Common myeloid progenitor, CD34-positive (primary cell): ENCODE measurements around the gene ATP11A.
"Not testable (repeated sequence)": the region's sequence is repeated elsewhere in the genome, so short reads cannot be mapped to it uniquely, and the experiment has no call there.

Source experiments
- CTCF ChIA-PET: fragments of 350-600 bp; sonication (Branson Sonifier 250); formaldehyde crosslinking; loops from one replicate; lab custom pipeline; 2021; ENCODE audit warnings: antibody characterized with exemption; lab: Charles Lee
- POLR2A ChIA-PET: fragments of 350-600 bp; sonication (Branson Sonifier 250); formaldehyde crosslinking; loops from one replicate; lab custom pipeline; 2021; ENCODE audit warnings: antibody characterized with exemption; lab: Charles Lee
- DNase-seq, 3 donors: peaks; one replicate each; pipeline versions ENCODE4 v3.0.0 to v3.0.0-alpha.2; 2013
- H3K27ac ChIP-seq, 2 experiments: 1 replicate in 1 of 2; 2 replicates in 1 of 2; pipeline ENCODE4 v1.7.0; 2013; ENCODE audit warnings: inconsistent platforms in 2 of 2, low read length in 2 of 2, mild to moderate bottlenecking in 2 of 2, low read depth in 1 of 2, moderate library complexity in 1 of 2; ENCODE audit not compliant: severe bottlenecking in 2 of 2, insufficient read depth in 1 of 2, poor library complexity in 1 of 2
- H3K27me3 ChIP-seq, 5 experiments: replicated peaks in 2 of 5; 1 replicate in 3 of 5; 2 replicates in 2 of 5; pipeline versions ENCODE4 v1.6.1 to v1.7.0; 2013; ENCODE audit warnings: low read length in 4 of 5, mild to moderate bottlenecking in 2 of 5, moderate library complexity in 2 of 5, inconsistent platforms in 1 of 5; ENCODE audit not compliant: insufficient read depth in 5 of 5, control insufficient read depth in 4 of 5
- H3K36me3 ChIP-seq, 4 experiments: 1 replicate in 2 of 4; 2 replicates in 2 of 4; pipeline versions ENCODE4 v1.6.1 to v1.7.0; 2013; ENCODE audit warnings: low read length in 3 of 4, control low read depth in 1 of 4, mild to moderate bottlenecking in 1 of 4; ENCODE audit not compliant: control insufficient read depth in 4 of 4, insufficient read depth in 4 of 4
- H3K4me1 ChIP-seq, 4 experiments: 1 replicate in 3 of 4; 2 replicates in 1 of 4; pipeline versions ENCODE4 v1.6.1 to v1.7.1; 2013; ENCODE audit warnings: low read length in 3 of 4, mild to moderate bottlenecking in 3 of 4, control low read depth in 1 of 4, inconsistent platforms in 1 of 4, moderate library complexity in 1 of 4; ENCODE audit not compliant: control insufficient read depth in 4 of 4, insufficient read depth in 4 of 4; ENCODE audit errors: control extremely low read depth in 1 of 4
- H3K4me3 ChIP-seq, 7 experiments: 1 replicate in 4 of 7; 2 replicates in 3 of 7; pipeline versions ENCODE4 v1.5.1 to v1.7.0; 2013; ENCODE audit warnings: mild to moderate bottlenecking in 7 of 7, low read length in 6 of 7, moderate library complexity in 6 of 7, inconsistent platforms in 2 of 7, low read depth in 2 of 7, control low read depth in 1 of 7; ENCODE audit not compliant: insufficient read depth in 4 of 7, control insufficient read depth in 1 of 7; ENCODE audit errors: extremely low read depth in 1 of 7
- H3K9me3 ChIP-seq, 5 experiments: 1 replicate in 4 of 5; 2 replicates in 1 of 5; pipeline versions ENCODE4 v1.6.1 to v1.7.1; 2013; ENCODE audit warnings: low read length in 4 of 5, mild to moderate bottlenecking in 2 of 5, inconsistent platforms in 1 of 5, low read depth in 1 of 5, moderate library complexity in 1 of 5; ENCODE audit not compliant: control insufficient read depth in 4 of 5, insufficient read depth in 2 of 5; ENCODE audit errors: control extremely low read depth in 1 of 5
- WGBS: methylation state at CpG from one replicate; pipeline ENCODE4 v1.1.5; 2013; ENCODE audit not compliant: insufficient coverage; 5-methylcytosine and 5-hydroxymethylcytosine counted together

The ATP11A gene

GRCh38 chr13:112868308-112868707 lies 178.5 kb downstream of the ATP11A start:
- CTCF ChIA-PET = interaction anchor here (1.4 kb wide), 1 partner anchor 228 kb away, joined by 3 read pairs; no protein-coding TSS in a partner anchor
- 100% methylated on average over 5 of the region's 5 CpGs for WGBS
- Histone ChIP-seq H3K27me3 (no peaks in the 10 kb centered on the region), H3K9me3 (peaks cover 0 to 6% (median 0%) of the 10 kb centered on the region in 5 experiments), H3K27ac (no peak overlapping the region), H3K4me3 (no peak overlapping the region), H3K4me1 (peaks cover 0 to 43% (median 26%) of the 10 kb centered on the region in 4 experiments), H3K36me3 (peaks cover 0 to 34% (median 1%) of the 10 kb centered on the region in 4 experiments)
- POLR2A ChIA-PET = no interaction called here
- DNase-seq = no peak

- CTCF ChIA-PET = no interaction called here
- Histone ChIP-seq H3K27ac (no peak overlapping the region), H3K27me3 (no peaks in the 10 kb centered on the region), H3K9me3 (peaks cover 0 to 6% (median 0%) of the 10 kb centered on the region in 5 experiments), H3K4me1 (peaks cover 0 to 54% (median 31%) of the 10 kb centered on the region in 4 experiments), H3K36me3 (peaks cover 0 to 34% (median 1%) of the 10 kb centered on the region in 4 experiments), H3K4me3 (no peak overlapping the region)
- POLR2A ChIA-PET = no interaction called here
- WGBS = 58% methylated on average over 13 of the region's 15 CpGs
- DNase-seq = no peak
Measured at GRCh38 chr13:112869202-112870050, 179.6 kb downstream of the ATP11A start.

- ChIA-PET POLR2A (no interaction called here), CTCF (no interaction called here)
Measured at GRCh38 chr13:112870051-112870331, 180.2 kb downstream of the ATP11A start.

GRCh38 chr13:112870737-112871287 lies 181.0 kb downstream of the ATP11A start:
- no peak for DNase-seq
- no peak overlapping the region for H3K4me3 ChIP-seq
- WGBS = 92% methylated on average over 25 of the region's 28 CpGs
- H3K27me3 ChIP-seq = no peaks in the 10 kb centered on the region
- peaks cover 0 to 35% (median 1%) of the 10 kb centered on the region in 4 experiments for H3K36me3 ChIP-seq
- peaks cover 0 to 6% (median 0%) of the 10 kb centered on the region in 5 experiments for H3K9me3 ChIP-seq
- H3K4me1 ChIP-seq = peaks cover 0 to 54% (median 32%) of the 10 kb centered on the region in 4 experiments
- CTCF ChIA-PET = interaction anchor here (1.3 kb wide), 1 partner anchor 230 kb away, joined by 3 read pairs; no protein-coding TSS in a partner anchor
- POLR2A ChIA-PET = no interaction called here
- no peak overlapping the region for H3K27ac ChIP-seq

More at GRCh38 chr13:112870051-112870331, 180.2 kb downstream of the ATP11A start:
- no peaks in the 10 kb centered on the region for H3K27me3 ChIP-seq
- H3K4me3 ChIP-seq = no peak overlapping the region
- H3K9me3 ChIP-seq = peaks cover 0 to 6% (median 0%) of the 10 kb centered on the region in 5 experiments
- peaks cover 0 to 54% (median 32%) of the 10 kb centered on the region in 4 experiments for H3K4me1 ChIP-seq
- no peak overlapping the region for H3K27ac ChIP-seq
- DNase-seq = peak in 2 of 3 donors; percentile 69 to 78
- peaks cover 0 to 34% (median 1%) of the 10 kb centered on the region in 4 experiments for H3K36me3 ChIP-seq
- no CpG with 5 or more reads among the region's 2 CpGs for WGBS

GRCh38 chr13:112871742-112872141 lies 181.9 kb downstream of the ATP11A start:
- H3K9me3 ChIP-seq = peaks cover 0 to 6% (median 0%) of the 10 kb centered on the region in 5 experiments
- H3K27ac ChIP-seq = no peak overlapping the region
- CTCF ChIA-PET = no interaction called here
- POLR2A ChIA-PET = interaction anchor here (0.6 kb wide), 1 partner anchor 236 kb away, joined by 3 read pairs; no protein-coding TSS in a partner anchor
- H3K27me3 ChIP-seq = no peaks in the 10 kb centered on the region
- 94% methylated on average over 9 of the region's 12 CpGs for WGBS
- peaks cover 0 to 37% (median 1%) of the 10 kb centered on the region in 4 experiments for H3K36me3 ChIP-seq
- no peak overlapping the region for H3K4me3 ChIP-seq
- no peak for DNase-seq
- peaks cover 0 to 54% (median 32%) of the 10 kb centered on the region in 4 experiments for H3K4me1 ChIP-seq

GRCh38 chr13:112872657-112873631 lies 183.1 kb downstream of the ATP11A start:
- H3K4me3 ChIP-seq = peak overlapping the region in 2 of 7 experiments; percentile 59 to 64
- ChIA-PET CTCF (interaction anchor here (0.9 to 2.5 kb wide), 15 partner anchors 10 to 362 kb away, joined by 3 to 26 read pairs (median 4); no protein-coding TSS in a partner anchor), POLR2A (interaction anchor here (0.5 kb wide), 1 partner anchor 13 kb away, joined by 3 read pairs; no protein-coding TSS in a partner anchor)
- peaks cover 0 to 54% (median 32%) of the 10 kb centered on the region in 4 experiments for H3K4me1 ChIP-seq
- 15% methylated on average over 16 of the region's 25 CpGs for WGBS
- not testable (repeated sequence) for H3K27ac ChIP-seq, H3K27me3 ChIP-seq, H3K9me3 ChIP-seq
- peak; percentile 86 to 95 (median 91) for DNase-seq
- peaks cover 0 to 32% (median 0%) of the 10 kb centered on the region in 4 experiments for H3K36me3 ChIP-seq
